ENCODE results near the gene AFF3.

Gene AFF3

GRCh38 chr2:100038011-100038410, 104.4 kb downstream of the AFF3 start:
- no peak overlapping the region for H3K4me3 ChIP-seq (ENCODE audit: low read length)
- H3K27me3 ChIP-seq (ENCODE audit: low read depth, low read length): no peaks in the 10 kb centered on the region
- peaks cover 45% of the 10 kb centered on the region for H4K20me1 ChIP-seq (ENCODE audit: insufficient read depth, low read length)
- peaks cover 8% of the 10 kb centered on the region for H3K4me1 ChIP-seq (ENCODE audit: low read length)
- H3K9me3 ChIP-seq (ENCODE audit: insufficient read depth, low read length): no peaks in the 10 kb centered on the region
- no peak for TF ChIP-seq CTCF (IDR thresholded peaks at IDR 0.05; ENCODE audit: low read depth, low read length)
- no peak for TF ChIP-seq EZH2phosphoT487 (IDR thresholded peaks at IDR 0.05; ENCODE audit: low read depth)
- H2AFZ ChIP-seq (ENCODE audit: low read depth, low read length): no peak overlapping the region
- no peak overlapping the region for H3K4me2 ChIP-seq (ENCODE audit: low read length)
- H3K79me2 ChIP-seq (ENCODE audit: low read length): peaks cover 53% of the 10 kb centered on the region
- no peak overlapping the region for H3K9ac ChIP-seq (ENCODE audit: low read length)
- H3K36me3 ChIP-seq (replicated peaks; ENCODE audit: low read depth, low read length): peaks cover 8% of the 10 kb centered on the region
- H3K27ac ChIP-seq (ENCODE audit: low read length): no peak overlapping the region

- Histone ChIP-seq H3K36me3 (replicated peaks; ENCODE audit: low read depth, low read length) (peaks cover 8% of the 10 kb centered on the region), H4K20me1 (ENCODE audit: insufficient read depth, low read length) (peaks cover 33% of the 10 kb centered on the region), H3K79me2 (ENCODE audit: low read length) (peaks cover 51% of the 10 kb centered on the region), H3K4me3 (ENCODE audit: low read length) (no peak overlapping the region), H3K9me3 (ENCODE audit: insufficient read depth, low read length) (no peaks in the 10 kb centered on the region), H2AFZ (ENCODE audit: low read depth, low read length) (no peak overlapping the region), H3K27me3 (ENCODE audit: low read depth, low read length) (no peaks in the 10 kb centered on the region), H3K4me2 (ENCODE audit: low read length) (no peak overlapping the region), H3K4me1 (ENCODE audit: low read length) (no peaks in the 10 kb centered on the region), H3K27ac (ENCODE audit: low read length) (no peak overlapping the region), H3K9ac (ENCODE audit: low read length) (no peak overlapping the region)
- no peak for TF ChIP-seq CTCF (IDR thresholded peaks at IDR 0.05; ENCODE audit: low read depth, low read length)
These were observed 105.6 kb downstream of the AFF3 start for GRCh38 chr2:100036793-100037192.

GRCh38 chr2:100036026-100036425, 106.4 kb downstream of the AFF3 start:
- Histone ChIP-seq H3K36me3 (replicated peaks; ENCODE audit: low read depth, low read length) (peaks cover 6% of the 10 kb centered on the region), H3K4me3 (ENCODE audit: low read length) (no peak overlapping the region), H3K4me2 (ENCODE audit: low read length) (no peak overlapping the region), H3K4me1 (ENCODE audit: low read length) (no peaks in the 10 kb centered on the region), H2AFZ (ENCODE audit: low read depth, low read length) (no peak overlapping the region), H3K9me3 (ENCODE audit: insufficient read depth, low read length) (no peaks in the 10 kb centered on the region), H3K27me3 (ENCODE audit: low read depth, low read length) (no peaks in the 10 kb centered on the region), H3K79me2 (ENCODE audit: low read length) (peaks cover 51% of the 10 kb centered on the region), H3K27ac (ENCODE audit: low read length) (no peak overlapping the region), H3K9ac (ENCODE audit: low read length) (no peak overlapping the region), H4K20me1 (ENCODE audit: insufficient read depth, low read length) (peaks cover 32% of the 10 kb centered on the region)
- no peak for TF ChIP-seq EZH2phosphoT487 (IDR thresholded peaks at IDR 0.05; ENCODE audit: low read depth)
- no peak for TF ChIP-seq CTCF (IDR thresholded peaks at IDR 0.05; ENCODE audit: low read depth, low read length)

- H3K27ac ChIP-seq (ENCODE audit: low read length): no peak overlapping the region
- no peak overlapping the region for H3K4me2 ChIP-seq (ENCODE audit: low read length)
- H2AFZ ChIP-seq (ENCODE audit: low read depth, low read length): no peak overlapping the region
- peaks cover 29% of the 10 kb centered on the region for H4K20me1 ChIP-seq (ENCODE audit: insufficient read depth, low read length)
- H3K79me2 ChIP-seq (ENCODE audit: low read length): peaks cover 48% of the 10 kb centered on the region
- H3K9me3 ChIP-seq (ENCODE audit: insufficient read depth, low read length): no peaks in the 10 kb centered on the region
- TF ChIP-seq EZH2phosphoT487 (IDR thresholded peaks at IDR 0.05; ENCODE audit: low read depth) (no peak), CTCF (IDR thresholded peaks at IDR 0.05; ENCODE audit: low read depth, low read length) (no peak)
- H3K4me3 ChIP-seq (ENCODE audit: low read length): no peak overlapping the region
- H3K4me1 ChIP-seq (ENCODE audit: low read length): no peaks in the 10 kb centered on the region
- no peaks in the 10 kb centered on the region for H3K27me3 ChIP-seq (ENCODE audit: low read depth, low read length)
- no peak overlapping the region for H3K9ac ChIP-seq (ENCODE audit: low read length)
- peaks cover 8% of the 10 kb centered on the region for H3K36me3 ChIP-seq (replicated peaks; ENCODE audit: low read depth, low read length)
These were observed 108.0 kb downstream of the AFF3 start for GRCh38 chr2:100034431-100034830.
